ENCODE data around the gene SLC6A6.

GRCh38 chr3:14494279-14494972 lies 92.0 kb downstream of the SLC6A6 start:
- no peak for TF ChIP-seq CTCF (conservative IDR thresholded peaks at IDR 0.05; ENCODE audit: low read depth in 2 of 2)
- TF ChIP-seq POLR2AphosphoS5 (IDR thresholded peaks at IDR 0.05; ENCODE audit: low read depth): no peak
- TF ChIP-seq EZH2 (IDR thresholded peaks at IDR 0.05; ENCODE audit: low read depth, unreplicated experiment): no peak
- no peak for TF ChIP-seq ZNF114 (CRISPR knock-in tag; IDR thresholded peaks at IDR 0.05)
- no peak for TF ChIP-seq EZH2phosphoT487 (IDR thresholded peaks at IDR 0.05; ENCODE audit: unreplicated experiment)
- TF ChIP-seq, protein P1, sequence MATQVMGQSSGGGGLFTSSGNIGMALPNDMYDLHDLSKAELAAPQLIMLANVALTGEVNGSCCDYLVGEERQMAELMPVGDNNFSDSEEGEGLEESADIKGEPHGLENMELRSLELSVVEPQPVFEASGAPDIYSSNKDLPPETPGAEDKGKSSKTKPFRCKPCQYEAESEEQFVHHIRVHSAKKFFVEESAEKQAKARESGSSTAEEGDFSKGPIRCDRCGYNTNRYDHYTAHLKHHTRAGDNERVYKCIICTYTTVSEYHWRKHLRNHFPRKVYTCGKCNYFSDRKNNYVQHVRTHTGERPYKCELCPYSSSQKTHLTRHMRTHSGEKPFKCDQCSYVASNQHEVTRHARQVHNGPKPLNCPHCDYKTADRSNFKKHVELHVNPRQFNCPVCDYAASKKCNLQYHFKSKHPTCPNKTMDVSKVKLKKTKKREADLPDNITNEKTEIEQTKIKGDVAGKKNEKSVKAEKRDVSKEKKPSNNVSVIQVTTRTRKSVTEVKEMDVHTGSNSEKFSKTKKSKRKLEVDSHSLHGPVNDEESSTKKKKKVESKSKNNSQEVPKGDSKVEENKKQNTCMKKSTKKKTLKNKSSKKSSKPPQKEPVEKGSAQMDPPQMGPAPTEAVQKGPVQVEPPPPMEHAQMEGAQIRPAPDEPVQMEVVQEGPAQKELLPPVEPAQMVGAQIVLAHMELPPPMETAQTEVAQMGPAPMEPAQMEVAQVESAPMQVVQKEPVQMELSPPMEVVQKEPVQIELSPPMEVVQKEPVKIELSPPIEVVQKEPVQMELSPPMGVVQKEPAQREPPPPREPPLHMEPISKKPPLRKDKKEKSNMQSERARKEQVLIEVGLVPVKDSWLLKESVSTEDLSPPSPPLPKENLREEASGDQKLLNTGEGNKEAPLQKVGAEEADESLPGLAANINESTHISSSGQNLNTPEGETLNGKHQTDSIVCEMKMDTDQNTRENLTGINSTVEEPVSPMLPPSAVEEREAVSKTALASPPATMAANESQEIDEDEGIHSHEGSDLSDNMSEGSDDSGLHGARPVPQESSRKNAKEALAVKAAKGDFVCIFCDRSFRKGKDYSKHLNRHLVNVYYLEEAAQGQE (IDR thresholded peaks at IDR 0.05; ENCODE audit: unreplicated experiment): no peak
- TF ChIP-seq CREB1 (CRISPR knock-in tag; IDR thresholded peaks at IDR 0.05; ENCODE audit: low read depth): no peak
- no peak for TF ChIP-seq ZNF331 (CRISPR knock-in tag; IDR thresholded peaks at IDR 0.05; ENCODE audit: low read depth)
- no peak for TF ChIP-seq STAT1 (IDR thresholded peaks at IDR 0.05; ENCODE audit: unreplicated experiment)
- TF ChIP-seq JUNB (IDR thresholded peaks at IDR 0.05; ENCODE audit: unreplicated experiment): no peak
- TF ChIP-seq ETS1 (IDR thresholded peaks at IDR 0.05): no peak

Measured in GM23338 (cell line).